Activated CD8-positive, alpha-beta T cell treated with anti-CD3 and anti-CD28 coated beads, Interleukin-2, amount 10 ng/mL, durations not matched to agents 7 days and 5 days (primary cell): ENCODE results near the gene CDCP2. TPM values are rescaled to one million over a fixed set of nuclear protein-coding genes. Genes with fewer than 3 reads are reported as not detected.

Experiments used
- ATAC-seq: fragments of 150-1000 bp; cut with Tn5 transposase; one replicate; pipeline ENCODE4 v1.10.0; 2021; ENCODE audit warnings: moderate library complexity
- CTCF ChIA-PET: fragments of 350-600 bp; sonication (Branson Sonifier 250); formaldehyde crosslinking; loops from one replicate; lab custom pipeline; 2021; ENCODE audit warnings: antibody characterized with exemption; lab: Charles Lee
- POLR2A ChIA-PET: fragments of 350-600 bp; sonication (Branson Sonifier 250); formaldehyde crosslinking; loops from one replicate; lab custom pipeline; 2021; ENCODE audit warnings: antibody characterized with exemption; lab: Charles Lee
- DNase-seq: peaks from one replicate; pipeline ENCODE4 v3.0.0-alpha.2; 2020
- H3K27ac Mint-ChIP-seq: one replicate; pipeline ENCODE4 v1.8.0; 2021; ENCODE audit warnings: mild to moderate bottlenecking, mixed read lengths
- H3K27me3 Mint-ChIP-seq: one replicate; pipeline ENCODE4 v1.8.0; 2021; ENCODE audit warnings: low read depth, mixed read lengths
- H3K36me3 Mint-ChIP-seq: one replicate; pipeline ENCODE4 v1.8.0; 2021; ENCODE audit warnings: low read depth, mixed read lengths
- H3K4me1 Mint-ChIP-seq: one replicate; pipeline ENCODE4 v1.8.0; 2021; ENCODE audit warnings: low read depth, mixed read lengths
- H3K4me3 Mint-ChIP-seq: one replicate; pipeline ENCODE4 v1.8.0; 2021; ENCODE audit warnings: mild to moderate bottlenecking, mixed read lengths
- H3K9me3 Mint-ChIP-seq: one replicate; pipeline ENCODE4 v1.8.0; 2022; ENCODE audit warnings: mixed read lengths; ENCODE audit not compliant: insufficient read depth
- total RNA-seq, 2 experiments: library from RNA; stranded (reverse); gene quantifications; one replicate each; pipeline ENCODE4 v1.2.3, GENCODE V29; 2021

Gene CDCP2
- total RNA-seq, 2 experiments from 2014 or later, result 0.16 TPM; not detected in 1

GRCh38 chr1:54134295-54134694 lies 18.5 kb downstream of the CDCP2 start:
- POLR2A ChIA-PET, result no interaction called here
- no peak overlapping the region for H3K27ac Mint-ChIP-seq

DNA sequence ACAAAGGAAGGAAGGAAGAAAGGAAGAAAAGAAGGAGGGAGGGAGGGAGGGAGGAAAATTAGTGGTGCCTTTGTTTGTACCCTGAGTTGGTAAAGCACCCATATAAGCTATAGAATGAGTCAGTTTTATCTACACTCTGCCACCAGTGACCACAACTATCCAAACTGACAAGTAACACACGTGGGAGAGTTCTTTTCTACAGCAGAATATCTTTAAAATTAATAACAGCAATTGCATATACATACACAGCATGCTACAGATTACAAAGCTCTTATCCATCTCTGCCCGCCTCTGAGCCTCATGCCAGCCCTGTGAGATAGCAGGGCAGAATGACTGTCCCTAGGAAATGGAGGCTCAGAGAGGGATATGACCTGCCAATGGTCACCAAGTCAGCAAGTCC lies 20.3 kb downstream of the CDCP2 start:
- no peak overlapping the region for H3K27ac Mint-ChIP-seq
- H3K4me3 Mint-ChIP-seq, result no peak overlapping the region
- DNase-seq, result no peak
- POLR2A ChIA-PET, result no interaction called here
- H3K9me3 Mint-ChIP-seq, result no peaks in the 10 kb centered on the region
- H3K4me1 Mint-ChIP-seq, result no peaks in the 10 kb centered on the region
- no peak for ATAC-seq
- CTCF ChIA-PET, result no interaction called here
- no peaks in the 10 kb centered on the region for H3K36me3 Mint-ChIP-seq
- peaks cover 4% of the 10 kb centered on the region for H3K27me3 Mint-ChIP-seq

More at GRCh38 chr1:54134295-54134694, 18.5 kb downstream of the CDCP2 start:
- no peaks in the 10 kb centered on the region for H3K36me3 Mint-ChIP-seq
- DNase-seq, result no peak
- CTCF ChIA-PET, result no interaction called here
- no peak overlapping the region for H3K4me3 Mint-ChIP-seq
- no peak for ATAC-seq
- H3K9me3 Mint-ChIP-seq, result no peaks in the 10 kb centered on the region
- H3K4me1 Mint-ChIP-seq, result no peaks in the 10 kb centered on the region
- H3K27me3 Mint-ChIP-seq, result no peaks in the 10 kb centered on the region

- H3K9me3 Mint-ChIP-seq, result no peaks in the 10 kb centered on the region
- CTCF ChIA-PET, result interaction anchor here (1.0 to 1.3 kb wide), 3 partner anchors 10 to 358 kb away, joined by 3 read pairs; no protein-coding TSS in a partner anchor
- ATAC-seq, result no peak
These were observed 21.4 kb downstream of the CDCP2 start for GRCh38 chr1:54131419-54131818.

DNA sequence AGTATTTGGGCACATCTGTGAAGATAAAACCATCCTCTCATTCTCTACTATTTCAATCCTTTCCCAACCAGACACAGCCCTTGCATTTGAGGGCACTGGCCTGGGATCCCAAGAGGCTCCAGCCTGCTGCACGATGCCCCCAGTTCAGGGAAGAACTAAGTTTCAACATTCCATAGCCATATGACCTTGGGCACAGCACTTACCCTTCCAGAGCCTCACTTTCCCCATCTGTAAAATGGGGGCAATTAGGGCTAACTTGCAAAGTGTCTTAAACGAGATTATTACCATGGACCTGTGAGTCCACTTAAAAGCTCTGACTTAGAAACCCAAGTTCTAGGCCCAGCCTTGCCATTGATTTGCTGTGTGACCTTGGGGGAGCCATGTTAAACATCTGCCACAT lies 22.9 kb downstream of the CDCP2 start:
- no peaks in the 10 kb centered on the region for H3K9me3 Mint-ChIP-seq
- no peak overlapping the region for H3K27ac Mint-ChIP-seq
- CTCF ChIA-PET, result no interaction called here
- no peaks in the 10 kb centered on the region for H3K36me3 Mint-ChIP-seq
- peaks cover 4% of the 10 kb centered on the region for H3K27me3 Mint-ChIP-seq
- no peak overlapping the region for H3K4me3 Mint-ChIP-seq
- DNase-seq, result no peak
- ATAC-seq, result no peak
- no peaks in the 10 kb centered on the region for H3K4me1 Mint-ChIP-seq
- POLR2A ChIA-PET, result no interaction called here

More at GRCh38 chr1:54131419-54131818, 21.4 kb downstream of the CDCP2 start:
- H3K4me1 Mint-ChIP-seq, result no peaks in the 10 kb centered on the region
- no peak for DNase-seq
- no peak overlapping the region for H3K27ac Mint-ChIP-seq
- no peak overlapping the region for H3K4me3 Mint-ChIP-seq
- H3K27me3 Mint-ChIP-seq, result peaks cover 4% of the 10 kb centered on the region
- POLR2A ChIA-PET, result no interaction called here
- H3K36me3 Mint-ChIP-seq, result no peaks in the 10 kb centered on the region

- H3K36me3 Mint-ChIP-seq, result no peaks in the 10 kb centered on the region
- no peak overlapping the region for H3K4me3 Mint-ChIP-seq
- no peaks in the 10 kb centered on the region for H3K9me3 Mint-ChIP-seq
- H3K27ac Mint-ChIP-seq, result no peak overlapping the region
- ATAC-seq, result no peak
- no peaks in the 10 kb centered on the region for H3K4me1 Mint-ChIP-seq
- CTCF ChIA-PET, result interaction anchor here (1.7 kb wide), 1 partner anchor 362 kb away, joined by 4 read pairs; no protein-coding TSS in a partner anchor
- H3K27me3 Mint-ChIP-seq, result peaks cover 4% of the 10 kb centered on the region
- no peak for DNase-seq
- POLR2A ChIA-PET, result no interaction called here
These were observed 25.1 kb downstream of the CDCP2 start for GRCh38 chr1:54127594-54128300.

DNA sequence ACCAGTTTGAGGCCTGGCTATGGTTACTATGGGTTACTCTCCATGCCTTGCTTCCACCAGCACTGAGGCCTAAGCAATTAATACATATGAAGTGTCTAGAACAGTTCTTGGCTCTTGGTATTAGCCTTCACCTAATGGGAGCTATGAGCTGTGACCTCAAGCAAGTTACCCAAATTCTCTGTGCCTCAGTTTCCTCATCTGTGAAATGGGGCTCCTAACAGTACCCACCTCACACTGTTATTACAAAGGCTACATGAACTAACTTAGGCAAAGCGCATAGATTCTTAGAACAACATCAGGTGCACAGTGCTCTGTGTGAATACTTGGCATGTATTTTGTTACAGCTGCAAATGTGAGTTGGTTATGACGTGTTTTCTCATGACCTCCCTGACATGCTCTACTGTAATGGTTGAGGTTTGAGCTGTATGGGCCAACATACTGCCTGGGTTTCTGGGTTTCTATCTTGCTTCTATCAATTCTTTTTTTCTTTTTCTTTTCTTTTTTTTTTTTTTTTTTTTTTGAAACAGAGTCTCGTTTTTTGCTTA lies 26.5 kb downstream of the CDCP2 start:
- H3K27ac Mint-ChIP-seq, result no peak overlapping the region
- no peaks in the 10 kb centered on the region for H3K9me3 Mint-ChIP-seq
- ATAC-seq, result no peak
- no peak for DNase-seq
- no peak overlapping the region for H3K4me3 Mint-ChIP-seq
- peaks cover 9% of the 10 kb centered on the region for H3K27me3 Mint-ChIP-seq
- H3K4me1 Mint-ChIP-seq, result peaks cover 6% of the 10 kb centered on the region
- ChIA-PET POLR2A (no interaction called here), CTCF (interaction anchor here (1.7 kb wide), 1 partner anchor 363 kb away, joined by 4 read pairs; no protein-coding TSS in a partner anchor)
- no peaks in the 10 kb centered on the region for H3K36me3 Mint-ChIP-seq

- Mint-ChIP-seq H3K36me3 (no peaks in the 10 kb centered on the region), H3K4me1 (peaks cover 6% of the 10 kb centered on the region), H3K4me3 (no peak overlapping the region), H3K27ac (no peak overlapping the region), H3K9me3 (no peaks in the 10 kb centered on the region), H3K27me3 (peaks cover 9% of the 10 kb centered on the region)
- POLR2A ChIA-PET, result interaction anchor here (0.6 kb wide), 1 partner anchor 17 kb away, joined by 3 read pairs; no protein-coding TSS in a partner anchor
- ATAC-seq, result no peak
- no peak for DNase-seq
- CTCF ChIA-PET, result interaction anchor here (1.5 to 1.7 kb wide), 1 partner anchor 364 kb away, joined by 4 to 6 read pairs; no protein-coding TSS in a partner anchor
These were observed 27.3 kb downstream of the CDCP2 start for GRCh38 chr1:54125386-54126070.

DNA sequence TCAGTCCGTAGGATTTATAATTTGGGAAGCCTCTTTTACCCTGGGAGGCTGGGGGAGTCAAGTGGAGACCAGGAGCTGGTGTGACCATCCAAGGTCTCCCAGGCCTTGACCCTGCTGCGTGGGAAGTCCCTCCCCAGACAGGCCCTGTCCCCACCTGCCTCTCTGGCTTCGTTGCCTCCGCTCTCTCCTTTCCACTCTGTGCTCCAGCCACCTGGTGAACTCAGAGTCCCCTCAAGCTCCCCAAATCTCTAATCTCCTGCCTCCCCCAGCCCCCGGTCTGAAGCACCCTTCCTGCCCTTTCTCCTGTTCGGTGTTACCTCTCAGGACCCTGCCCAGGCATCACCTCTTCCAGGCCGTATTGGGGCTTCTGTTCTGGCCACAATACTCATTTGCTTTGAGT lies 27.9 kb downstream of the CDCP2 start:
- Mint-ChIP-seq H3K27me3 (peaks cover 9% of the 10 kb centered on the region), H3K9me3 (no peaks in the 10 kb centered on the region), H3K4me1 (peaks cover 6% of the 10 kb centered on the region), H3K4me3 (no peak overlapping the region), H3K36me3 (no peaks in the 10 kb centered on the region), H3K27ac (no peak overlapping the region)
- ATAC-seq, result no peak
- ChIA-PET CTCF (interaction anchor here (1.5 kb wide), 1 partner anchor 364 kb away, joined by 6 read pairs; no protein-coding TSS in a partner anchor), POLR2A (interaction anchor here (0.6 kb wide), 1 partner anchor 17 kb away, joined by 3 read pairs; no protein-coding TSS in a partner anchor)
- DNase-seq, result no peak

DNA sequence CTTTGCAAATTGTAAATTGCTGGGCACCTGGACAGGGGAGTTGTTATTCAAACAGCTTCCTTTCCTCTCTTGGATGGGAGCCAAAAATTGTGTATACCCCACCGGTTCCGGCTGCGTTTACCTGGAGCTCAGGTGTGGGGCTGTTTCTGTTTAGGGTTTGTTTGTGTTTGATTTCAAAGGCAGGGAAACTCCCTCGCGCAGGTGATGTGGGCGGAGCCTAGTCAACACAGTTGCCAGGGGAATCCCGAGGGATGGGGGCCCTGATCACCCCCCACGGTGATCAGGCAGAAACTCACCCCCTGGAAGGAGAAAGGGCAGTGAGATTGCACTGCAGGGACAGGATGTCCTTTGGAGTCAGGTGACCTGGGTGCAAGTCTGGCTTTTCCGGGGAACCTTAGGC lies 28.3 kb downstream of the CDCP2 start:
- Mint-ChIP-seq H3K4me1 (peaks cover 6% of the 10 kb centered on the region), H3K27ac (no peak overlapping the region), H3K36me3 (no peaks in the 10 kb centered on the region), H3K9me3 (no peaks in the 10 kb centered on the region), H3K4me3 (no peak overlapping the region), H3K27me3 (peaks cover 9% of the 10 kb centered on the region)
- POLR2A ChIA-PET, result no interaction called here
- no peak for DNase-seq
- no peak for ATAC-seq
- CTCF ChIA-PET, result interaction anchor here (0.9 to 1.5 kb wide), 2 partner anchors 62 to 365 kb away, joined by 3 to 6 read pairs; no protein-coding TSS in a partner anchor

GRCh38 chr1:54122992-54123391 lies 29.8 kb downstream of the CDCP2 start:
- Mint-ChIP-seq H3K36me3 (no peaks in the 10 kb centered on the region), H3K27me3 (peaks cover 5% of the 10 kb centered on the region), H3K4me3 (no peak overlapping the region), H3K4me1 (peaks cover 6% of the 10 kb centered on the region), H3K9me3 (no peaks in the 10 kb centered on the region), H3K27ac (no peak overlapping the region)
- DNase-seq (no peak), ATAC-seq (no peak)
- ChIA-PET POLR2A (no interaction called here), CTCF (interaction anchor here (0.7 to 1.7 kb wide), 6 partner anchors 16 to 415 kb away, joined by 3 to 9 read pairs (median 3); no protein-coding TSS in a partner anchor)

- H3K27ac Mint-ChIP-seq, result no peak overlapping the region
- H3K4me3 Mint-ChIP-seq, result no peak overlapping the region
These were observed 30.6 kb downstream of the CDCP2 start for GRCh38 chr1:54122135-54122751.

More at GRCh38 chr1:54122135-54122751, 30.6 kb downstream of the CDCP2 start:
- DNase-seq (no peak), ATAC-seq (peak; percentile 9)
- ChIA-PET POLR2A (no interaction called here), CTCF (interaction anchor here (0.6 to 1.7 kb wide), 11 partner anchors 10 to 513 kb away, joined by 3 to 11 read pairs (median 3); no protein-coding TSS in a partner anchor)
- Mint-ChIP-seq H3K27me3 (peaks cover 5% of the 10 kb centered on the region), H3K4me1 (peaks cover 6% of the 10 kb centered on the region), H3K9me3 (no peaks in the 10 kb centered on the region), H3K36me3 (no peaks in the 10 kb centered on the region)
